ENCODE measurements around the gene LSM14A.
"Not testable (repeated sequence)": the region's sequence is repeated elsewhere in the genome, so short reads cannot be mapped to it uniquely, and the experiment has no call there.

Gene LSM14A

DNA sequence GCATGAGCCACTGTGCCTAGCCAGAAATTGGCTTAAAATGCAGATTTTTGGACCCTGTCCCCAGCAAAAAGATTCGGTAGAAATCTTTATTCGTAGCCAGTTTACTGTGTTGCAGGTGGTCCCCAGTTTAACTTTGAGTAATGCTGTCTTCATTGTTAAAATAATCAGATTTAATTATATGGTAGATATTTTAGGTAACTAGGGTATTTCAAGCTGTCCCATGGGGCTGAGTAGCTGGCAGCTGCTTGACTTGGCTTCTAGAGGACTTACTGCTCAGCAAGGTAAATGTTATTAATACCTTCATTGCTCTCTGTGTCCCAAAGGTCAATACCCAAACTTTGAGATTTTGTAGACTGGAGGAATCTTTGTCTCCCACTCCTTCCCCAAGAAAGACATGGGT, 21.1 kb downstream of the LSM14A start:
- DNase-seq, result no peak

DNA sequence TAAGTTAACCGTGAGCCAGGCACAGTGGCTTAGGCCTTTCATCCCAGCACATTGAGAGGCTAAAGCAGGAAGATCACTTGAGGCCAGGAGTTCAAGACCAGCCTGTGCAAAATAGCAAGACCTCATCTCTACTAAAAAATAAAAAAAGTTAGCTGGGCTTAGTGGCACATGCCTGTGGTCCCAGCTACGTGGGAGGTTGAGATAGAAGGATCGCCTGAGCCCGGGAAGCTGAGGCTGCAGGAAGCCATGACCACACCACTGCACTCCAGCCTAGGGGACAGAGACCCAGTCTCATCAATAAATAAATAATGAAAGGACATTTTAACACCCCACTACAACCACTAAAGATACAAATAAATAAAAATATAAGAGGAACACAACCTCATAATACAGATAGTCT, 21.6 kb downstream of the LSM14A start:
- no peak for DNase-seq

DNA sequence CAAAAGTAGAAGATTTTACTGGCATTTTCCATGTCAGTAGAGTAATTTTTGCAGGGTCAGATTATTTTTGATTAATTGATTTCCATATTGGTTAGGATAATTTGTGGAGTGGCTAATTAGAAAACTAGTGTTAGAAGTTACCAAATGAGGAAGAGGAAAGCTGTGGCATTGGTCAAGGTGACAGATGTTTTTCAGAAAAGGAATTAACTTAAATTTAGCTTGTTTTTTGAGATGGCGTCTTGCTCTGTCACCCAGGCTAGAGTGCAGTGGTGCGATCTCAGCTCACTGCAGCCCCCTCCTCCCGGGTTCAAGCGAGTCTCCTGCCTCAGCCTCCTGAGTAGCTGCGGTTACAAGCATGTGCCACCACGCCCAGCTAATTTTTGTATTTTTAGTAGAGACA, 28.8 kb downstream of the LSM14A start:
- DNase-seq, result no peak

DNA sequence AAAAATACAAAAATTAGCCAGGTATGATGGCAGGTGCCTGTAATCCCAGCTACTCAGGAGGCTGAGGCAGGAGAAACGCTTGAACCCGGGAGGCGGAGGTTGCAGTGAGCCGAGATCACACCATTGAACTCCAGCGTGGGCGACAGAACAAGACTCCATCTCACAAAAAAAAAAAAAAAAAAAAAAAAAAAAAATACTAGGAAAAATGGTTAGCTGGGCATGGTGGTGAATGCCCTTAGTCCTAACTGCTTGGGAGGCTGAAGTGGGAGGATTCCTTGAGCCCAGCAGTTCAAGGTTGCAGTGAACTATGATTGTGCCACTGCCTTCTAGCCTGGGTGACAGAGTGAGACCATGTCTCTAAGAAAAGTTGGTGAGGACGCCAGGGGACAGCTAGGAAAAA, 33.0 kb downstream of the LSM14A start:
- DNase-seq, result not testable (repeated sequence)

DNA sequence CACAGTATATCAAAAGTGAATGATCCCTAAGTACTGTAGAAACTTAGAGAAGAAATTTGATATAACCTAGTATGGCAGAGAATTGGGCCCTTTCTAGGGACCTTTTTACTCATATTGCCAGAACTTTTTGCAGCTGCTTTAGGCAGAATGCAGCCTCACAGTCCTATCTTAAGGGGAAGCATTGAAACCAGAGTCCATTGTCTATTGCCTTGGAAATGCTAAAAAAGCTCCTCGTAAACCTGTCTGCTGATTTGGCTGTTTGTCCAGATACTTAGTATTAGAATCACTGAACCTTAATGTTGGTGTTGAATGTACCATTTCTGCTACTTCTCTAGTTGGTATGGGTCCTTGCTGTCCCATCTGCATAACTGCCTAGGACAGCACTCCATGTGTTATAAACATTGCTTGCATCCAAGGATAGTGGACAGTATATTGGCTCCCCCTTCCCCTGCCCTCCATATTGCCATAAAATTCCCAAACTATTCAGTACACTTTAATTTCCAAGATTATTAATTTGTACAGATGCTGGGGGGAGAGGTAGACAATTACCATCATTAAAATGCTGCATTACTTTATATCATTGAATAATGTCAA, 36.1 kb downstream of the LSM14A start:
- no peak for DNase-seq

DNA sequence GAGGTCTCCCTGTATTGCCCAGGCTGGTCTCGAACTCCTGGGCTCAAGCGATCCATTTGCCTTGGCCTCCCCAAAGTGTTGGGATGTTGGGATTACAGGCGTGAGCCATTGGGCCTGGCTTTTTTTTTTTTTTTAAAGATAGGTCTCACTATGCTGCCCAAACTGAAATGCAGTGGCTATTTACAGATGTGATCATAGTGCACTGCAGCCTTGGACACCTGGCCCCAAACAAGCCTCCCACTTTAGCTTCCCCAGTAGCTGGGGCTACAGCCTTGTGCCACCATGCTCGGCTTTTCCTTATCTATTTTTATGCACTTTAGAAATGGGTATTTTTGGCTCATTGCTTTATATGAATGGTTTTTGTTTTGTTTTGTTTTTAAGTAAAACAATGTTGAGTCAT, 37.4 kb downstream of the LSM14A start:
- DNase-seq, result no peak

DNA sequence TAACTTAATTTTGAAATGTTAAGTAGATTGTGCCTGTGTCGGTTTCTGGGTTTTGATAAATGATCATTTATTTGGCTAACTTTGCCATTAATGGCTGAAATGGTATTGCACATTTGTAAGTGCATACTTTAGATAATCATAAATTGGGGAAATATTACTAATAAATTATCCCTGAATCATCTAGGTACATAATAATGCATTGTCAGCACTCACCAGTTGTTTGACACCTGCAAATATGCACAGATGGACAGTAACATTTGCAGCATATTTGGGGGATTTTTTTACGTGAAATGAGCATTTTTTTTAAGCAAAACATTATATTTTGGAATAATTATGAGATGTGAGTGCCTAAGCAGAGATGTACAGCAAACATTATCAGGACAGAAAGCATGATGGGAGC, 41.0 kb downstream of the LSM14A start:
- DNase-seq, result no peak

DNA sequence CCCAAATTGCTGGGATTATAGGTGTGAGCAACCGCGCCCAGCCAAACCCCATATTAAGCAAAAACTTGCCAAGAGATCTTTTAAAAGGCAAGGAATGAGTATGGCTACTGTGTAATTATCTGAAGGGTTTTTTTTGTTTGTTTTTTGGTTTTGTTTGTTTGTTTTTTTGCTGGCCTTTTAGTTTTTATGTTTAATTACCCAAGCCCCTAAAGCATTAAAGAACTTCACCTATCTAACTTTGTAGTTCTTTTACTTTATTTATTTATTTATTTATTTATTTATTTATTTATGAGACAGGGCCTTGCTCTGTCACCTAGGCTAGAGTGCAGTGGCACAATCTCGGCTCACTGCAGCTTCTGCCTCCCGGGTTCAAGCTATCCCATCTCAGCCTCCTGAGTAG, 41.7 kb downstream of the LSM14A start:
- DNase-seq, result no peak

DNA sequence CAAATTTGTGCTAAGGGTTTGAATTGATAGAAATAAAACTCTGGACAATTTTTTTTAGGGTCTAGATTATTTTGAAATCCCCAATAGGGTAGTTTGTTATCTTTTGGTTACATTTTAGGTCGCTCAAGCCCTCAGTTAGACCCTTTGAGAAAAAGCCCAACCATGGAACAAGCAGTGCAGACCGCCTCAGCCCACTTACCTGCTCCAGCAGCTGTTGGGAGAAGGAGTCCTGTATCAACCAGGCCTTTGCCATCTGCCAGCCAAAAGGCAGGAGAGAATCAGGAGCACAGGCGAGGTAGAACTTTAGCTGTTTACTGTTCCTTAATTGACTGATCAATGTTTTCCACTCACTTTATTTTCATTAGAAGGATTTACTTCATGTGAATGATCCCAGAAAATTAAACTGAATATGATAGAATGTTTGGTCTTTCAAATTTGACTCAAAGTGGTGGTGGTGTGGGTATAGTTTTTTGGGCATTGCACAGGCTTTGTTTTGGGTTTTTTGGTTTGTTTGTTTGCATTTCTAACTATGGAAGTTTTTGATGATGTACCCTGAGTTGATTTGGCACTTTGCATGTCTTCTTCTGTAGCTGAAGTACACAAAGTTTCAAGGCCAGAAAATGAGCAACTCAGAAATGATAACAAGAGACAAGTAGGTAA, 42.8 kb downstream of the LSM14A start:
- no peak for DNase-seq

DNA sequence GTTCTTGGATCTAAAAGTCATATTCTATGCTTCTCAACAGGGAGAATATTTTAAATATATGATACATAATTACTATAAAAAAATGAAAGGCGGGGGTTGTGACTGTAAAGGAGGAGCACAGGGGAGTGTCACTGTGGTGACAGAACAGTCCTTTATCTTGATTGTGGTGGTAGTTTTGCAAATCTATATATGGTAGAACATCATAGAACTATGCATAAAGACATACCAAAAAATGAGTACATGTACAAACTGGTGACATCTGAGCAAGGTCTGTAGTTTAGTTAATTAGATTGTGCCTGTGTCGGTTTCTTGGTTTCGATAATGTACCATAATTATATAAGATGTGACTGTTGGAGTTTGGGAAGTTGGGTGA, 43.3 kb downstream of the LSM14A start:
- DNase-seq, result no peak

DNA sequence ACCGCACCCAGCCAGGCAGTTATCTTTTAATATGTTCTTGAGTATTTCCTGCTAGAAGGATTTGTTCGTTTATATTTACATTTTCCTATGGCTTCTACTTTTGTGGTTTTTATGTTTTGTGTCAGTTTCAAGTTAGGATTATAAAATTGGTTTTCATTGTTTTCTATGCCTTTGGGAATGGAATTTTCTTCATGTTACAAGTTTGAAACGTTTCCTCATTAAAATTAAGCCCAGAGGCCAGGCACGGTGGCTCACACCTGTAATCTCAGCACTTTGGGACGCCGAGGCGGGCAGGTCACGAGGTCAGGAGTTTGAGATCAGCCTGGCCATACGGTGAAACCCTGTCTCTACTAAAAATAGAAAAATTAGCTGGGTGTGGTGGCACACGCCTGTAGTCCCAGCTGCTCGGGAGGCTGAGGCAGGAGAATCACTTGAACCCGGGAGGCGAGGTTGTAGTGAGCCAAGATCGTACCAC, 44.5 kb downstream of the LSM14A start:
- not testable (repeated sequence) for DNase-seq

DNA sequence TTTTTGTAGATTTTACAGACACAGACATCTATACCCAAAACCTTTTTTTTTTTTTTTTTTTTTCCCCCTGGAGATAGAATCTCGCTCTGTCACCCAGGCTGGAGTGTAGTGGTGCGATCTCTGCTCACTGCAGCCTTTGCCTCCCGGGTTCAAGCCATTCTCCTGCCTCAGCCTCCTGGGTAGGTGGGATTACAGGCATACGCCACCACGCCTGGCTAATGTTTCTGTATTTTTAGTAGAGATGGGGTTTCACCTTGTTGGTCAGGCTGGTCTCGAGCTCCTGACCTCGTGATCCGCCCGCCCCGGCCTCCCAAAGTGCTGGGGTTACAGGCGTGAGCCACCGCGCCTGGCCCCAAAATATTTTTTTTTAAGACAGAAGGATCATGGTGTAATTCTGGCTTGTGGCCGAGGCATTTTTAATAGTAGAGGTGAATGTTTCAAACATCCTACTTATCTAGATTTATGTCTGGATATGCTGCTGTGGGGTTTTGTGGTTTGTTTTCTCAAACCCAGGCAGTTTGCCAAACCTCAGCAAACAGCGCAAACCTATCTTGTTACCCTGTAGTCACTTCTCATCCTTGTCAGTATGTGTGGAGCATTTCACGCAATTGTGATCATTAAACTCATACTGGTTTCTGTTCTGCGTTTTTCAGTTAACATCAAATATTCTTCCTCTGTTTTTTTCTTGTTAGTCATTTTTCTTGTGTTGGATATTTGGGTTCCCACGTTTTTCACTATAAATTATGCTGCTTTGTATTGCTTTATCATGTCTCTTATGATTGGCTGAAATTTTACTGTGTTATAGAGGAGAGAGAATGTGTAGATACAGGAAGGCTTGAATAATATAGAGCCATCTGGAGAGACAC, 45.9 kb downstream of the LSM14A start:
- peak; percentile 96 for DNase-seq

DNA sequence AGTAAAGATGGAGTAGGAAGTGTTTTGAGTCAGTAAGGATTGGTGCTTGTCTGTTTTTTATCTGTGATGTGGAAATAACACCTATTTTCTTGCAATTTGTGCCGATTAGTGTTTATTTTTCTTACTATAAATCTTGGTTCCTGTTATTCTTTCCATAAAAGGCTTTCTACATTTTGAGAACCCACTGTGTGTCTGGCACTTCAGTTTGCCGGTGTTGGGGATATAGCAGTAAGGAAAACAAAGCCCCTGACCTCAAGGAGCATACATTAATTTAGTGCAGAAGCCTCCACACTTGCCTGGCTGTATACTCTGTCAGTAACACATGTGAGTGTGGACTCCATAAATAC, 46.5 kb downstream of the LSM14A start:
- no peak for DNase-seq

DNA sequence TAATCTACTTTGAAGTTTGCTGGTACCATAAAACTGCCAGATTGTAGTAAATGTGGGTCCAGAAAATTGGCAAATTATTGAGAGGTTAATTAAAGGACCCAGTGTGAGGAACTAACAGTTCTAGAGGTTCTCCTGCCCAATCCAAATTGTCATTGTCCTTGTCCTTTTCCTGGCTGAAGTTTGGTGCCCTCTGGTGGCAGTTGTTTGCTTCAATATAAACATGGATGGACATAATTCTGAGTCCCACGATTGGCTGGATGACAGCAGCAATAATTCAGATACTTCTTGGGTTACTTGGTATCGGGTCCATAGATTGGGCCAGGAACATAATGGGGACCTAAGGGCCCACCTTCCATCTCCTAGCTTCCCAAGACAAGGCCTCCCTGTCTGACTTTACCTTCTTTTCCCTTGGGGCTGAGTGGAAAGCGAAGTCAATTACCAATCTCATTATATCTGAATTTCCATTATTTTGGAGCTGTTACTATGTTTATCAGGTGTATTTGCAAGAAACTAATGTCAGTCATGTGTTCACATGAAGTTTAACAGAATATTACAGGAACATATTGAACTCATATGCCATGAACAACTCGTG, 48.3 kb downstream of the LSM14A start:
- DNase-seq, result peak; percentile 68

DNA sequence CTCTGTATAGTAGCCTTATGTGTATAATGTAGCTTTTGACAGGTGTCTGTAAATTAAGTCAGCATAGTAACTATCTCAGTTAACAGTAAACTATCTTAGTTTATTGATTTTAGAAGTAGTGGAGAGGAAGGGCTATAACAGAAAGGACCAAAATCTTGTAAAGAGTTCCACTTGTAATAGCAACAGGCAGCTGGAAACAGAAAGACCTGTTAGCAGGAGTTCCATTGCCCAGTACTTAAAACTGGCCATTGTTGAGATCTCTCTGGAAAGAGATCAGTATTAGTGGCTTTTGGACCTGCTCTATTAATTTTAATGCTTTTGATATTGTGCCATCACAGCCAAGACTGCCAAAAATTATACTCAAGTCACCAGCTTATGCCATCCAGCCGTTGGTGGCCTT, 50.1 kb downstream of the LSM14A start:
- DNase-seq, result no peak

DNA sequence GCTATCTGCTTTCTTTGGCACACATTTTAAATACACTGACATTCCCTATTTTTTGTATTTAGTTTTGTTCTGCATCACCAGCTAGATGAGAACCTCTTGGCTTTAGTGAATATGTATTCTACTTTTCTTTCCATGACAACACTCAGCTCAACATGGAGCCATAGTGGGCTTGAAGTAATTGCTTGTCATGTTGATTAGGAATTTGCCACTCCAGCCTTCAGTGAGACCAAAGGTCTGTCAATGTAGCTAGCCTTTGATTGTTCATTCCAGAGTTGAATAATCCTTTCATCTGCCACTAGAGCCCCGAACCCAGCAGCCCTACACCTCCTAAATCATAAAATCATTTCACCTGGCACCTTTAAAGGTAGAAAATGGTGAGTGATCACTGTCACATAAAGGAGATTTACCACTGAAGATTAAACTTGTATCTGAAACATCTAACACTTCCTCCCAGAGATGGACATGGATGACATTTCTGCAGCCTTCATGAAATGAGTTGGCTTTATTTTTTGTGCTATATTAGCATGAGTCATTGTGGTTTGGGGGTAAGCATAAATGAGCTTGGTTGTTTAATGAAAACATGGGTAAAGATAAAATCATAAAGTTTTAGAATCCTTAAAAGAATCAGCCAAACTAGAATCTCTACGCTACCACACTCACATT, 52.8 kb downstream of the LSM14A start:
- peak; percentile 58 for DNase-seq

DNA sequence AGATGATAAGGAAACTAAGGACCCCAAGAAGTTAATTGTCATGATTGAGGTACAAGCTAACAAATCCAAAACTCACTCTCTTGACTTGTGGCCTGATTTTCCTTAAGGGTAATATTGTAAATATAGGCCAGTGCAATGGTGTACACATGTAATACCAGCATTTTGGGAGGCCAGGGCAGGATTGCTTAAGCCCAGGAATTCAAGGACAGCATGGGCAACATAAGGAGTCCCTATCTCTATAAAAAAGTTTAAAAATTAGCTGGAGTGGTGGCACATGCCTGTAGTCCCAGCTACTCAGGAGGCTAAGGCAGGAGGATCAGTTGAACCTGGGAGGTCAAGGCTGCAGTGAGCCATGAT, 53.3 kb downstream of the LSM14A start:
- no peak for DNase-seq

DNA sequence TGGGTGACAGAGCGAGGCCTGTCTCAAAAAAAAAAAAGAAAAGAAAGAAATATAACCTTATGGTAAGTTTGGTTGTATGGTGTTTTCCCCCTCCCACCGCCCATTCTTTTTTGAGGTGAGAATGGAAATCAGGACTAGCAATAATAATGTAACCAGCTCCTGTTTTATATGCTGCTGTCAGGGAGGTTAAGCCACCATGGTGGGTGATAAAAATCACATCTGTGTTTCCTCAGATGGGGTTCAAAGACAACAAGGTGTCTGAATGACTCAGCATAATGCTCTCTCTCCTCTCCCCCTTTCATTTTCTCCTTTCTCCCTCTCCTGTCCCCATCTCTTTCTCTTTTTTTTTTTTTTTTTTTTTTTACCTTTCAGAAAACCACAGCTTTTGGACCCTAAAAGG, 53.7 kb downstream of the LSM14A start:
- no peak for DNase-seq

DNA sequence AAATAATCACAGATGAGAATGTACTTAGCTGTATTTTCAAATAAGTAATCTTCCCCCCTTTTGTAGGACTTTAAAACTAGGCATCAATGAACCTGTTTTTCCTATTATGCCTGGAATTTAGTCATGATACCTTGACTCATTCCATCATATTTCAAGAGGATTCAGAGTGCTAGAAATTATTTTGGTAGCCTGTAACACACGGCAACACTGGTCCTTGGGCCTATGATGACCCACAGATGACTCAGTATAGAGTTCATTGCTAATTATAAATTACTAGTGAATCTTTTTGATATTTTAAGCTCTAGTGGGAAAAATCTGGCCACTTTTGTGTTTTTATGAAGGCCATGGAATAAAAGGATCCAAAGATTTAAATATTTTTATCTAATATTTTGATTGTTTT, 56.0 kb downstream of the LSM14A start:
- DNase-seq, result peak; percentile 26

DNA sequence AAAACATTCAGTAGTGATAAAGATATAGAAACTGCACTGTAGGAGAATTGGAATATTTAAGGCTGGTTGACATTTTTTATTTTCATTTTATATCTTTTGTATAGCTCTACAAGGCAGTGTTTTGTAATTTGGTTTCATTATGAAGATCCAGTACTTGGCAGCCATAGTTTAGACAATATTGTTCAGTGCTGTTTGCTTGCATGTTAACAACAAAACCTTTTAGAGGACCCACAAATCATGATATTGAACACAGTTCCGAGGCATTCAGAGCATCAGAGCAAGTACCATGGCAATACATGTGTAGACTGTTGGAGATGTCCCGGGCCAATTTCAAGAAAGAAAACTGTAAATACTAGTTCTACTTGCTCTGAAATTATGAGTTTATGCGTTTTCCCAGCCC, 56.5 kb downstream of the LSM14A start:
- DNase-seq, result no peak

DNA sequence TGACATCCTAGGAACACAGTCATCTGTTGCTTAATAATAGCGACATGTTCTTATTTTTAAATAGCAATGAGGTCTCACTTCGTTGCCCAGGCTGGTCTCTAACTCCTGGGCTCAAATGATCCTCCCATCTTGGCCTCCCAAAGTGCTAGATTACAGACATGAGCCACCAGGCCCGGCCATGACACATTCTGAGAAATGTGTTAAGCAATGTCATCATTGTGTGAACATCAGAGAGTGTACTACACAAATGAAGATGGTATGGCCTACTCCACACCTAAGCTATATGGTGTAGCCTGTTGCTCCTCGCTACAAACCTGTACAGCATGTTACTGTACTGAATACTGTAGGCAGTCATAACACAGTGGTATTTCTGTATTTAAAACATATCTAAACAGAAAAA, 57.4 kb downstream of the LSM14A start:
- no peak for DNase-seq

DNA sequence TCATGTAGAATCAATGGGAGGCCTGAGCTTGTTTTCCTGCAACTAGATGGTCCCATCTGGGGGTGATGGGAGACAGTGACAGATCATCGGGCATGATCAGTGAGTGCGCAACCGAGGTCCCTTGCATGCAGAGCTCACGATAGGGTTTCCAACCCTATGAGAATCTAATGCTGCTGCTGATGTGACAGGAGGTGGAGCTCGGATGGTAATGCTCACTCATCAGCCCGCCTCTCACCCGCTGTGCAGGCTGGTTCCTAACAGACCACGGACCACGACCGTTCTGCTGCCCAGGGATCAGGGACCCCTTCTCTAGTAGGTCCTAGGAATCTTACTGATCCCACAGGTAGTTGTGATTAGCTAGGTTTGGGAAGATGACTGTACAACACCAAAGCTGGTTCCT, 58.5 kb downstream of the LSM14A start:
- DNase-seq, result no peak

DNA sequence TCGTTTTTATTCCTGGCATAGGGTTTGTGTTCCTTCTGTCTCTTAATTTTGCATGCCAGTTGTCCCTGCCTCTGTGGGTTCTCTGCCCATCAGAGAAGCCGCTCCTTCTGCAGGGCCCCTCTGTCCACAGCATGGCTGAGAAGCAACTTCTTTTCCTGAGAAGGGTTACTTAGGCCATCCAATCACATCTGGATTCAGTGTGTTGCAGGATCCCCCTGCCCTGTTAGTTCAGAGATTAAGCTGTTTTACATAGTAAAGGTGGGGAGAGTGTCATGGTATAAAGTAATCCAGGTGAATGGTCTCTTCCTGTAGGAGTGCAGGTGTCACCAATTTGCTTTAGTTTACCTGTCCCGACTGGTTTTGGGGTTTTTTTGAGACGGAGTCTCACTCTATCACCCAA, 59.1 kb downstream of the LSM14A start:
- DNase-seq, result no peak
